Heart left ventricle (tissue), 16 donors: Measurements from ENCODE around the gene MEF2D. TPM values are rescaled to one million over a fixed set of nuclear protein-coding genes. Genes with fewer than 3 reads are reported as not detected.

Experiments
- ATAC-seq, 4 donors: fragments of 200-7000 bp; cut with Tn5 transposase; one replicate each; pipeline ENCODE4 v1.9.1; 2020 to 2022; ENCODE audit warnings: moderate library complexity in 4 of 4, mild to moderate bottlenecking in 3 of 4, moderate number of reproducible peaks in 1 of 4
- DNase-seq, 5 donors: peaks; one replicate each; pipeline ENCODE4 v3.0.0-alpha.2; 2020
- H3K27ac ChIP-seq, 12 donors: fragments of 200-600 bp; sonication (generic) in 4 of 12; one replicate each; pipeline versions ENCODE4 v1.5.0 to v1.8.0; 2016 to 2022; ENCODE audit warnings: mild to moderate bottlenecking in 2 of 12
- H3K27me3 ChIP-seq, 9 donors: fragments of 200-600 bp; sonication (generic) in 2 of 9; one replicate each; pipeline versions ENCODE4 v1.5.1 to v1.8.0; 2016 to 2022; ENCODE audit warnings: mild to moderate bottlenecking in 3 of 9
- H3K36me3 ChIP-seq, 9 donors: fragments of 200-600 bp; sonication (generic) in 2 of 9; one replicate each; pipeline versions ENCODE4 v1.5.0 to v1.8.0; 2018 to 2022; ENCODE audit warnings: mild to moderate bottlenecking in 2 of 9
- H3K4me1 ChIP-seq, 12 donors: fragments of 200-600 bp; sonication (generic) in 4 of 12; one replicate each; pipeline versions ENCODE4 v1.5.0 to v1.8.0; 2016 to 2022; ENCODE audit warnings: mild to moderate bottlenecking in 3 of 12
- H3K4me3 ChIP-seq, 12 donors: fragments of 200-600 bp; sonication (generic) in 4 of 12; one replicate each; pipeline versions ENCODE4 v1.5.0 to v1.8.0; 2017 to 2022; ENCODE audit warnings: mild to moderate bottlenecking in 9 of 12, moderate library complexity in 4 of 12
- H3K9me3 ChIP-seq, 12 donors: fragments of 200-600 bp; sonication (generic) in 4 of 12; one replicate each; pipeline versions ENCODE4 v1.5.0 to v1.8.0; 2016 to 2022; ENCODE audit warnings: mild to moderate bottlenecking in 1 of 12
- POLR2A ChIP-seq, 2 donors: fragments of 450-650 bp; IDR thresholded peaks; one replicate each; pipeline ENCODE4 v1.6.1; 2017; ENCODE audit warnings: antibody characterized with exemption in 2 of 2, mild to moderate bottlenecking in 2 of 2, moderate library complexity in 2 of 2
- WGBS, 4 donors: extraction: QIAGEN DNeasy Blood & Tissue Kit in 2 of 4; methylation state at CpG; one replicate each; pipeline versions ENCODE4 v1.1.5 to v1.1.7; 2013 to 2018; 5-methylcytosine and 5-hydroxymethylcytosine counted together
- intact Hi-C, 10 donors: fragments of 100-400 bp; cut with DNase I; formaldehyde crosslinking; loops; one replicate each; pipeline versions ENCODE4 v1.11.1 to v1.14.2; 2022
- polyA plus RNA-seq, 2 donors: library from polyadenylated mRNA; stranded (reverse); fragments of 200-250 nt; gene quantifications; one replicate each; pipeline ENCODE4 v1.2.3, GENCODE V29; 2013
- total RNA-seq, 9 donors: library from RNA; depleted of rRNA in 2 of 9; stranded (reverse); fragments of >200 nt in 2 of 9; fragmentation: NEBNext Ultra II Directional in 3 of 9; extraction: Animal tissue kit (Norgen Biotek cat#: 25700) in 3 of 9; gene quantifications; one replicate each; pipeline versions ENCODE4 v1.1.0 to v1.2.4, GENCODE V29; 2016 to 2023
- TF ChIP-seq, protein P1 (sequence below), 12 donors: fragments of 200-600 bp; sonication (generic) in 4 of 12; IDR thresholded peaks; one replicate each; pipeline versions ENCODE4 v1.5.0 to v1.8.0; 2018 to 2022; ENCODE audit warnings: antibody characterized with exemption in 12 of 12, mild to moderate bottlenecking in 5 of 12
- donor health status: ischemic (EF 13 %, LVEDD 7.1; RV severe dilation, severe dysfunction).
- donor health status: healthy with polysubstance abuse.
- donor health status: DM: no; HTN: yes; CAD: no.
- donor health status: DM: no; HTN: no; CAD: no.
- donor health status: ischemic (EF 25% LVEDD 6.9; RV normal size, moderate dysfunction).
- donor health status: ischemic (EF 25% LVEDD 5.7; RV mildly dilated, moderate dysfunction).
- donor health status: healthy.
- donor health status: DM: yes; HTN: yes; CAD: no.
- donor health status: ischemic (EF 35%, LVEDD 5.7; RV mildly dilated, moderate dysfunction).
- donor health status: nonischemic (EF 11% LVEDD 7.7; RV severe dilation, severe dysfunction).
- donor health status: DM: yes; HTN: yes; CAD: no.
- donor health status: PGD.
- donor health status: ischemic (EF 29% LVEDD 5.4; RV normal size, mild dysfunction).
- donor health status: nonischemic (EF 23%, LVEDD 6.1; RV moderate dilation, normal function).

MEF2D gene
- total and polyA plus RNA-seq, 11 donors, result 40.5 to 203 (median 92.3) TPM

- Histone ChIP-seq H3K9me3 (no peaks in the 10 kb centered on the region), H3K36me3 (no peaks in the 10 kb centered on the region), H3K4me3 (no peak overlapping the region), H3K27me3 (peaks cover 29 to 94% (median 78%) of the 10 kb centered on the region in 9 donors), H3K27ac (no peak overlapping the region), H3K4me1 (peaks cover 0 to 7% (median 6%) of the 10 kb centered on the region in 12 donors)
- no peak for ATAC-seq
- intact Hi-C loops, result no loop called here
- WGBS, 4 donors, result 20 to 37% (median 25%) methylated on average over 3 of the region's 3 CpGs
- DNase-seq, result no peak
- TF ChIP-seq, protein P1, sequence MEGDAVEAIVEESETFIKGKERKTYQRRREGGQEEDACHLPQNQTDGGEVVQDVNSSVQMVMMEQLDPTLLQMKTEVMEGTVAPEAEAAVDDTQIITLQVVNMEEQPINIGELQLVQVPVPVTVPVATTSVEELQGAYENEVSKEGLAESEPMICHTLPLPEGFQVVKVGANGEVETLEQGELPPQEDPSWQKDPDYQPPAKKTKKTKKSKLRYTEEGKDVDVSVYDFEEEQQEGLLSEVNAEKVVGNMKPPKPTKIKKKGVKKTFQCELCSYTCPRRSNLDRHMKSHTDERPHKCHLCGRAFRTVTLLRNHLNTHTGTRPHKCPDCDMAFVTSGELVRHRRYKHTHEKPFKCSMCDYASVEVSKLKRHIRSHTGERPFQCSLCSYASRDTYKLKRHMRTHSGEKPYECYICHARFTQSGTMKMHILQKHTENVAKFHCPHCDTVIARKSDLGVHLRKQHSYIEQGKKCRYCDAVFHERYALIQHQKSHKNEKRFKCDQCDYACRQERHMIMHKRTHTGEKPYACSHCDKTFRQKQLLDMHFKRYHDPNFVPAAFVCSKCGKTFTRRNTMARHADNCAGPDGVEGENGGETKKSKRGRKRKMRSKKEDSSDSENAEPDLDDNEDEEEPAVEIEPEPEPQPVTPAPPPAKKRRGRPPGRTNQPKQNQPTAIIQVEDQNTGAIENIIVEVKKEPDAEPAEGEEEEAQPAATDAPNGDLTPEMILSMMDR (IDR thresholded peaks at IDR 0.05), result no peak
- no peak for TF ChIP-seq POLR2A (IDR thresholded peaks at IDR 0.05)
Observed at GRCh38 chr1:156430866-156431265, 69.7 kb downstream of the MEF2D start.

DNA sequence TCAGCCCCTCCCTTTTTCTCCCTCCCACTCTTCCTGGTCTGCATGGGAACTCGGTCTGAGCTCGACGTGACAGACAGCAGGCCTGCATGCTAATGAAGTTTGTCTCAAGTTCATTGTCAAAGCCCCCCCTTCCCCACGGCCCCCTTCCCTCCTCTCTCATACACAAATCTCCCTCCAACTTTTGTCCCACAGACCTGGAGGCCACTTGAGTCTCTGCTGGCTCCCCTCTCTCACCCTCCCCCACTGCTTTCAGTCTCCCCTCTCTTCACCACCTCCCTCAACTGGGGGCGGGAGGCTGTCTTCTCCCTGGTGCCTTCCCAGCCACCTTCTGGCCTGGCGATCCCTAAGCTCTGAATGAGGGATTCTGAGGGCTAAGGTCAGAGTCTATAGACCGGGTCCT lies 70.3 kb downstream of the MEF2D start:
- ATAC-seq (no peak), DNase-seq (no peak)
- Histone ChIP-seq H3K4me1 (peaks cover 0 to 4% (median under 1%) of the 10 kb centered on the region in 12 donors), H3K27me3 (peaks cover 24 to 91% (median 73%) of the 10 kb centered on the region in 9 donors), H3K36me3 (no peaks in the 10 kb centered on the region), H3K27ac (no peak overlapping the region), H3K4me3 (no peak overlapping the region), H3K9me3 (no peaks in the 10 kb centered on the region)
- intact Hi-C loops, result no loop called here
- WGBS, 4 donors, result 15 to 18% (median 17%) methylated on average over 7 of the region's 7 CpGs
- TF ChIP-seq POLR2A (IDR thresholded peaks at IDR 0.05), result no peak
- TF ChIP-seq, protein P1 (IDR thresholded peaks at IDR 0.05), result no peak

DNA sequence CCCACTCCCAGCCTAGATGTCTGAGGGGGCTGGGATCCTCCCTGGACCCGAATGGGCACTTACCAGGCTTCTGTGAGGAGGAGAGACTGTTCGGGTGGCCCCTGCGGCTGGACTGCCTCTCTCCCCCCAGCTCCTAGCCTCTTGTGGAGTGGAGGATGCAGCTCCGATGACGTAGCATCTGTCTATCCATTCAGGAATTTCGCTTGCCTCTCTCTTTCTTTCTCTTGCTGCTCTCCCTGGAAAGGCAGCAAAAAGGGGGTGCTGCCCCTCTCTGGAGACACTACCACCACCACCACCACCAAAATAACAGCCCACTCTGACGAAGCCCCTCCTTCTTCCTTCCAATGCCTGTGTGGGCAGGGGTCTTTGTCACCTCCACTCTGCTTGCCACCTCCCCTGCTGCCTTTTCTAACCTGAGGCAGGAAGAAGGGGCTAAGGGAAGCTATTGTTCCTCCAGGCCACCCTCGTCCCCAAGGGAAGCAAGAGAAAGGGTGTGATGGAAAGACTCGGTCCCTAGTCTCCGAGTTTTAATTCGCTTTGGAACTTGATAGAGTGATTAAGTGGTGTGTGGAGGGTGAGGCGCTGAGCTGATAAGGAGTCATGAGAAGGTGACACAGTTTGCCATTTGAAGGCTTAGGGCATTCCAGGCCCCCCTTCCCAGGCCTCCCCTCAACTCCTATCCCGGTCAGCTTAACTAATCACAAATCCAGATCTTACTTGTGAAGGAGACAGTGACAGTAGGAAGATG lies 71.1 kb downstream of the MEF2D start:
- peaks cover 24 to 90% (median 65%) of the 10 kb centered on the region in 9 donors for H3K27me3 ChIP-seq

DNA sequence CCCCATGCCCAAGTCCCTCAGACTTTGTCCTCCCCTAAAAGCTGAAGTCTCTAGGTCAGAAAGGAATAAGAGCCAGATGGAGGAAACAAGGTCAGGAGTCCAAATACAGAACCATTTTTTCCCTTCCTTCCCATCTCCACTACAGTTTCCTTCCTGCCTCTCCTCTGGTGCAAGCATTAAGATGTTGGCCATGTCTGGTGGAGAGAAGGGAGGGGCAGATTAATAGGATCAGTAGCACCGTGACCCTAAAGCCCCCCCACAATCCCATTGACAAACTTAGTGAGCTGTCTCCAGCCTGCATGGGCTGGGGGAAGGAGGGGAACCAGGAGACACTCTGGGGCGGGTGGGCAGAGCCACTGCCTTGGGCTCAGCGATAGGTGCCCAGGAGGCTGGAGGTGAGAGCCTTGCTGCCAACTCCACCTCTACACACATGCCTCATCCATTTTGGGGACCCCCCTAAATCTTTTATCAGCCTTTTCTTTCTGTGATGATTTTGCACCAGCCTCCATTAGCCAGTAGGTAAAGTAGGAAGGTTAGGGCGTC lies 71.8 kb downstream of the MEF2D start:
- no peak for ATAC-seq
- no peak overlapping the region for H3K4me3 ChIP-seq
- H3K27ac ChIP-seq, result no peak overlapping the region
- no peak for DNase-seq
- H3K27me3 ChIP-seq, result peaks cover 19 to 90% (median 60%) of the 10 kb centered on the region in 9 donors
- peaks cover 0 to 4% (median 0%) of the 10 kb centered on the region in 12 donors for H3K4me1 ChIP-seq
- 15 to 24% (median 20%) methylated on average over 4 of the region's 4 CpGs for WGBS, 4 donors
- no peaks in the 10 kb centered on the region for H3K36me3 ChIP-seq
- TF ChIP-seq POLR2A (IDR thresholded peaks at IDR 0.05), result no peak
- TF ChIP-seq, protein P1 (IDR thresholded peaks at IDR 0.05), result no peak
- intact Hi-C loops, result no loop called here
- H3K9me3 ChIP-seq, result no peaks in the 10 kb centered on the region

More for the DNA sequence above, 71.1 kb downstream of the MEF2D start:
- no peak for ATAC-seq
- H3K4me1 ChIP-seq, result peaks cover 0 to 4% (median 0%) of the 10 kb centered on the region in 12 donors
- DNase-seq, result no peak
- TF ChIP-seq, protein P1 (IDR thresholded peaks at IDR 0.05), result no peak
- no peak for TF ChIP-seq POLR2A (IDR thresholded peaks at IDR 0.05)
- H3K4me3 ChIP-seq, result no peak overlapping the region
- no peak overlapping the region for H3K27ac ChIP-seq
- intact Hi-C loops, result no loop called here
- no peaks in the 10 kb centered on the region for H3K36me3 ChIP-seq
- WGBS, 4 donors, result 6 to 12% (median 8%) methylated on average over 13 of the region's 13 CpGs
- H3K9me3 ChIP-seq, result no peaks in the 10 kb centered on the region
